Muscle layer of colon (tissue), 2 donors: ENCODE measurements around the gene GHRH.

ENCODE experiments used
- H3K27ac ChIP-seq: one replicate; pipeline ENCODE4 v1.7.0; 2013; ENCODE audit warnings: low read depth, mild to moderate bottlenecking, low read length, moderate library complexity
- H3K27me3 ChIP-seq, 2 donors: one replicate each; pipeline ENCODE4 v1.7.0; 2013; ENCODE audit warnings: low read length in 2 of 2, mild to moderate bottlenecking in 2 of 2; ENCODE audit not compliant: insufficient read depth in 2 of 2, control insufficient read depth in 1 of 2
- H3K36me3 ChIP-seq: one replicate; pipeline ENCODE4 v1.7.0; 2013; ENCODE audit warnings: mild to moderate bottlenecking, low read length; ENCODE audit not compliant: insufficient read depth
- H3K4me1 ChIP-seq: one replicate; pipeline ENCODE4 v1.7.0; 2013; ENCODE audit warnings: mild to moderate bottlenecking, low read length; ENCODE audit not compliant: insufficient read depth
- H3K4me3 ChIP-seq, 2 donors: one replicate each; pipeline ENCODE4 v1.7.0; 2013; ENCODE audit warnings: low read length in 2 of 2, low read depth in 1 of 2, mild to moderate bottlenecking in 1 of 2, moderate library complexity in 1 of 2
- H3K9ac ChIP-seq: one replicate; pipeline ENCODE4 v1.7.0; 2013; ENCODE audit warnings: low read length
- H3K9me3 ChIP-seq: one replicate; pipeline ENCODE4 v1.7.0; 2013; ENCODE audit warnings: mild to moderate bottlenecking, low read length
- donor health status: abdominal sarcoma.
- donor health status: Adenocarcinoma of cecum.

GHRH gene

GRCh38 chr20:37218976-37219375 is 42.6 kb downstream of the GHRH start:
- Histone ChIP-seq H3K27me3 (no peaks in the 10 kb centered on the region), H3K36me3 (peaks cover 12% of the 10 kb centered on the region), H3K9ac (no peak overlapping the region), H3K27ac (no peak overlapping the region), H3K4me3 (no peak overlapping the region), H3K9me3 (no peaks in the 10 kb centered on the region), H3K4me1 (peaks cover 35% of the 10 kb centered on the region)

DNA sequence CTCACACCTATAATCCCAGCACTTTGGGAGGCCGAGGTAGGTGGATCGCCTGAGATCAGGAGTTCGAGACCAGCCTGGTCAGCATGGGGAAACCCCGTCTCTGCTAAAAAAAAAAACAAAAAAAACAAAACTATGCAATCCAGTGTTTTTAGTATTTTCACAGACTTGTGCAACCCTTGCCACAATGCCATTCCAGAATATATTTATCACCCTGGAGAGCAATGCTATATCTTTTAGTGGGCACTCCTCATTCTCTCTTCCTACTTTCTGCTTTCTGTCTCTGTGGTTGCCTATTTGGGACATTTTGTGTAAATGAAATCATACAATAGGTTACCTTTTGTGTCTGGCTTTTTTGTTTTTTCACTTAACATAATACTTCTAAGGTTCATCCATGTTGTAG is 43.2 kb downstream of the GHRH start:
- H3K4me1 ChIP-seq = peaks cover 35% of the 10 kb centered on the region
- H3K27ac ChIP-seq = no peak overlapping the region
- H3K27me3 ChIP-seq = no peaks in the 10 kb centered on the region
- H3K36me3 ChIP-seq = peaks cover 12% of the 10 kb centered on the region
- H3K4me3 ChIP-seq = no peak overlapping the region
- H3K9me3 ChIP-seq = no peaks in the 10 kb centered on the region
- no peak overlapping the region for H3K9ac ChIP-seq

DNA sequence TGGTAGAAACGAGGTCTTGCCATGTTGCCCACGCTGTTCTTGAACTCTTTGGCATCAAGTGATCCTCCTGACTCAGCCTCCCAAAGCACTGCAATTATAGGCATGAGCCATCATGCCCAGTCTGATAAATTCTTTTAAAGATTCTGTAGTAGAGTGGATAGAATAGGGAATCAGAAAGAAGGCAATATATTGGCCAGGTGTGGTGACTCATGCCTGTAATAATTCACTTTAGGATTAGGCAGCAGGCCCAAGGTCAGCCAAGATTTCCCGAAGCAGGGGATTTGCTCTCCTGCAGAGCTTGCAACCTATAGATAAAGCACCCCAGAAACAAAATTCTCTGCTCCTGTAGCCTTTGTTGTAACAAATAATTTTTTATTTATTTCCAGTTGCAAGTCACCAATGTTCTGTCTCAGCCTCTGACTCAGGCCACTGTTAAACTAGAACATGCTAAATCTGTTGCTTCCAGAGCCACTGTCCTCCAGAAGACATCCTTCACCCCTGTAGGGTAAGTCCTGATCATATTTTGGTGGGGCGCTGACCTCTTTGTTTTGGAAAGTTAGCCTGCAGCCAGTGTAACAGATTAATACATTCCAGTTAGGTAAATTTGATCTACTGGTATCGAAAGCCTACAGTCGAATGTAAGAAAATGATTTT is 51.8 kb downstream of the GHRH start:
- Histone ChIP-seq H3K27me3 (no peaks in the 10 kb centered on the region), H3K36me3 (peaks cover 52% of the 10 kb centered on the region), H3K4me1 (no peaks in the 10 kb centered on the region), H3K4me3 (no peak overlapping the region), H3K9ac (no peak overlapping the region), H3K27ac (no peak overlapping the region), H3K9me3 (no peaks in the 10 kb centered on the region)

DNA sequence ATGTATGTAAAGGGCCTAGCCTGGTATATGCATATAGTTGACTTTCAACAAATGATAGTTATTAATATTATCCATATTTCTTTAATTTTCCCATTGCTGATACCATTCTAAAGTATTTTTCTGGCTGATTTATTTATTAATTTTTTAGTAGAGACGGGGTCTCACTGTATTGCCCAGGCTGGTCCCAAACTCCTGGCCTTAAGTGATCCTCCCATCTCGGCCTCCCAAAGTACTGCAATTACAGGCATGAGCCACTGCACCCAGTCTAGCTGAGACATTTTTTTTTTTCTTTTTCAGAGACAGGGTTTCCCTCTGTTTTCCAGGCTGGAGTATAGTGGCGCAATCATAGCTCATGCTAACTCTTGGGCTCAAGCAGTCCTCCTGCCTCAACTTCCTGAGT is 52.4 kb downstream of the GHRH start:
- H3K4me1 ChIP-seq = no peaks in the 10 kb centered on the region
- H3K27me3 ChIP-seq = no peaks in the 10 kb centered on the region
- no peaks in the 10 kb centered on the region for H3K9me3 ChIP-seq
- peaks cover 53% of the 10 kb centered on the region for H3K36me3 ChIP-seq
- no peak overlapping the region for H3K9ac ChIP-seq
- no peak overlapping the region for H3K27ac ChIP-seq
- no peak overlapping the region for H3K4me3 ChIP-seq

GRCh38 chr20:37207171-37207570 is 54.4 kb downstream of the GHRH start:
- Histone ChIP-seq H3K36me3 (peaks cover 52% of the 10 kb centered on the region), H3K27ac (no peak overlapping the region), H3K27me3 (no peaks in the 10 kb centered on the region), H3K9me3 (no peaks in the 10 kb centered on the region), H3K4me1 (no peaks in the 10 kb centered on the region), H3K4me3 (no peak overlapping the region), H3K9ac (no peak overlapping the region)

DNA sequence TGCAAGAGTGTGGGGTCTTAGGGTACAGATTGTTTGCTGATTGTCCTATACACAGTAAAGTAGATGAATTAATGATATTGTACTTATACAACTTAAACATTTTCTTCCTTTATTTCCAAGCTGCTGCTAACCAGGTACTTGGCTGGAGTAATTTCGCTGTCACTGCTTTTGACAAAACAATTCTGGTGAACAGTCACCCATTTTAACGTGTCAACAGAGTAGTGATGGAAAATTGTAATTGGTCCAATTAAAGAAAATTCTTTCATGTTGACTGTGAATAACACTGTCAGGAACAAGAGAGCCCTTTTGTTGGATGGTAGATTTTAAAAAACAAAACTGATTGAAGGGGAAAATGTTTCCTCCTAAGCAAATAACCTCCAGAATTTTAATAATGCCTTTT is 55.8 kb downstream of the GHRH start:
- no peaks in the 10 kb centered on the region for H3K4me1 ChIP-seq
- H3K9me3 ChIP-seq = no peaks in the 10 kb centered on the region
- no peak overlapping the region for H3K4me3 ChIP-seq
- H3K27ac ChIP-seq = no peak overlapping the region
- H3K36me3 ChIP-seq = peaks cover 51% of the 10 kb centered on the region
- no peak overlapping the region for H3K9ac ChIP-seq
- no peaks in the 10 kb centered on the region for H3K27me3 ChIP-seq

DNA sequence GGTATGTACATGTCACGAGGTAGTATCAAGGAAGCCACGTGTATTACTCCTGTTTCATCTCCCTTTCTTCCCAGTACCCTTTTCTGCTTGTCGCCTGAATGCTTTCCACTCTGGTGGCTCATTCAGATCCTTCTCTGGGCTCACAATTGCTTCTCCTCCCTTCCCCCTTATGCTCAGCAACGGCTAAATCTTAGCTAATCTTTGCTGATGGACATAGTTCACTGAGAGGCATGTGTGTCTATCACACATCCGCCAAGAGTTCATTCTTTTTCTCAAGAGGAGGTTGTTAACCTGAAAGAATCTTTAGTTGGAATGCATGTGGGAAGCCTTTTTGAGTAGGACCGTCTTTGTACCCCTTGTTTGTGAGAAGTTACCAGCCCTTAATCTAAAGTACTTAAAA is 56.5 kb downstream of the GHRH start:
- Histone ChIP-seq H3K9me3 (no peaks in the 10 kb centered on the region), H3K4me3 (no peak overlapping the region), H3K27me3 (no peaks in the 10 kb centered on the region), H3K9ac (no peak overlapping the region), H3K27ac (no peak overlapping the region), H3K36me3 (peaks cover 57% of the 10 kb centered on the region), H3K4me1 (no peaks in the 10 kb centered on the region)

- H3K9ac ChIP-seq = no peak overlapping the region
- H3K4me3 ChIP-seq = no peak overlapping the region
- H3K36me3 ChIP-seq = peaks cover 59% of the 10 kb centered on the region
- no peak overlapping the region for H3K27ac ChIP-seq
- no peaks in the 10 kb centered on the region for H3K27me3 ChIP-seq
- no peaks in the 10 kb centered on the region for H3K9me3 ChIP-seq
- H3K4me1 ChIP-seq = no peaks in the 10 kb centered on the region
Measured at GRCh38 chr20:37204056-37204455, 57.6 kb downstream of the GHRH start.

DNA sequence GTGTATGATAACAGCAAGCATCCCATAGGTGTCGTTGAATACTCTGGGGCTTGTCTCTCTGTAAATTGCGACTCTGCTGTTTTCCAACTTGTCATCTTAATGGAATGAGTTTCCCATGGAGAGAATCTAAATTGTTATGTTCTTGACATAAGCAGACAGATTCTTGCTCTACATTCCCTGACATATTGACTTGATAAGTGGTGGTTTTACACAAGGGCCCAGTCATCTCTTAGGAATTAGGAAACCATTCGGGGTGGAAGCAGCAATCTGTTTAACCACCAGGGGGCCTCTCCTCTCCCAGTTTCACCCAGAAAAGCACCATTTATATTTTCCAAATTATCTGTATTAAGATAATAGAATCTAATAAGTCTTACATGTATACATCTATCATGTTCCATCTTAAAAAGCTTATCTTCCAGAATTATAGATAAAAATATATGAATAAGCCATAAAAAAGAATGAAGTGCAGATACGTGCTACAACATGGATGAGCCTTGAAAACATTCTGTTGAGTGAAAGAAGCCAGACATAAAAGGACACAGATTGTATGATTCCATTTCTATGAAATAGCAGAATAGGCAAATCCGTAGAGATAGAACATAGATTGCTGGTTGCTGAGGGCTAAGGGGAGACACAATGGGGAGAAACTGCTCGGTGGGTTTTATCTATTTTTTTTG is 59.2 kb downstream of the GHRH start:
- Histone ChIP-seq H3K4me1 (no peaks in the 10 kb centered on the region), H3K27ac (no peak overlapping the region), H3K4me3 (peak overlapping the region in 1 of 2 donors; percentile 3), H3K36me3 (peaks cover 51% of the 10 kb centered on the region), H3K27me3 (no peaks in the 10 kb centered on the region), H3K9me3 (no peaks in the 10 kb centered on the region), H3K9ac (no peak overlapping the region)

DNA sequence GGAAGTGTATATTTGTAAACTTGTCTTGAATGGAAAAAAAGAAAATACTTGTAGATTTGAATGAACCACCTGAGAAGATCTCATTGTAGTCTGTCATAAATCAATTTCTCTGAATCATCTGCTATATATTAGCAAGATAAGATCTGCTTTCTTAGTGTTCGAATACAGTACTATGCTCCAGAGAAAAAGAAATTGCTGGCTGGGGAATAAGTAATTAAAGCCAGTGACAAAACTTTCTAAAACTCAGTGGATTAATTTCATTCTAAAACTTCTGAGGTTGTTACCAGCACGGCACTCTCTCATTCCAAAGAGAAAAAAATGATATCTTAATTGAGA is 59.8 kb downstream of the GHRH start:
- peaks cover 45% of the 10 kb centered on the region for H3K36me3 ChIP-seq
- no peak overlapping the region for H3K9ac ChIP-seq
- H3K27ac ChIP-seq = no peak overlapping the region
- no peaks in the 10 kb centered on the region for H3K9me3 ChIP-seq
- no peaks in the 10 kb centered on the region for H3K27me3 ChIP-seq
- H3K4me1 ChIP-seq = no peaks in the 10 kb centered on the region
- no peak overlapping the region for H3K4me3 ChIP-seq
